Activated naive CD8-positive, alpha-beta T cell (primary cell): ENCODE results near the gene RUSF1.
"Not testable (repeated sequence)": the region's sequence is repeated elsewhere in the genome, so short reads cannot be mapped to it uniquely, and the experiment has no call there.

Experiments
- H3K27ac Mint-ChIP-seq: one replicate; pipeline ENCODE4 v1.8.0; 2021; ENCODE audit warnings: mixed read lengths
- H3K27me3 Mint-ChIP-seq: one replicate; pipeline ENCODE4 v1.8.0; 2021; ENCODE audit warnings: mixed read lengths
- H3K36me3 Mint-ChIP-seq: one replicate; pipeline ENCODE4 v1.8.0; 2021; ENCODE audit warnings: mixed read lengths
- H3K4me1 Mint-ChIP-seq: one replicate; pipeline ENCODE4 v1.8.0; 2021; ENCODE audit warnings: low read depth, mixed read lengths
- H3K4me3 Mint-ChIP-seq: one replicate; pipeline ENCODE4 v1.8.0; 2021; ENCODE audit warnings: mild to moderate bottlenecking, mixed read lengths
- H3K9me3 Mint-ChIP-seq: one replicate; pipeline ENCODE4 v1.8.0; 2021; ENCODE audit warnings: low read depth, mixed read lengths

The RUSF1 gene

DNA sequence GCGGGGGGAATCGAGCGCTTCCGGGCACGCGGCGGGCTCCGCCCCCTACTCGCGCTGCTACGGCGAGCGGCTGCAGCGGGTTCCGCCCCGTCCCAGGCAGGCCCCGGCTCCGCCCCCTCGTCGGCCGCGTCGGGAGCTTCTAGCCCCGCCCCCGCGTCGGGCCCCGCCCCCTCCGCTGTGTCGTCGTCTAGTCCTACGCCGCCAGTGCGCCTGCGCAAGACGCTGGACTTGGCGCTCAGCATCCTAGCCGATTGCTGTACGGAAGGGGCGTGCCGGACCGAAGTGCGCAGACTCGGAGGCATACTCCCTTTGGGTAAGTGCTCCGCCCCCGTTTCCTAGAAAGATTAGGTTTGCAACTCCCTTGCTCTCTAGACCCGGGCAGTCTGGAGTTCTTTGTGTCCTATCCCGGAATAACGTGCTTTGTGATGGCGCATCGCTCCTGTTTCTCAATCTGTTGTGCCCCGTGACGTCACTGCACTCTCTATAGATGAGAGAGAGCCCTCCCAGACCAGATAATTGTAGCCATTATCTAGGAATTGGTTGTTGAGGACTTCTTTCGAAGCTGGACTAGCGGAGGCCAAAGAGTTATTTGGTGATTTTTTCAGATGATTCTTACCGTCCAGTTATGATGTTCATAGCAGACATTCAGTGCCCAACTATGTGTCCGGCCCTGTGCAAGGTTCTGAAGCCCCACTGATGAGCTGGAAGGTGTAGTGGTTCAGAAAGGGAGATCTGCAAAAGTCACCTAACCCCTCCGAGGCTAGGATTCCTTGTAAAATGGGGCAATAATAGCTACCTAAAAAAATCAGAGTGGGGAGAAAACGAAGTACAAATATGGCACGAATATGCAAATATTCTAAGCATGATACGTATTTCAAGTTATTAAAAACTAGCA is 48.3 kb downstream of the RUSF1 start:
- no peaks in the 10 kb centered on the region for H3K27me3 Mint-ChIP-seq
- H3K4me3 Mint-ChIP-seq, result peak overlapping the region; percentile 95
- peaks cover 41% of the 10 kb centered on the region for H3K4me1 Mint-ChIP-seq
- peak overlapping the region; percentile 94 for H3K27ac Mint-ChIP-seq
- peaks cover 6% of the 10 kb centered on the region for H3K36me3 Mint-ChIP-seq
- H3K9me3 Mint-ChIP-seq, result no peaks in the 10 kb centered on the region

DNA sequence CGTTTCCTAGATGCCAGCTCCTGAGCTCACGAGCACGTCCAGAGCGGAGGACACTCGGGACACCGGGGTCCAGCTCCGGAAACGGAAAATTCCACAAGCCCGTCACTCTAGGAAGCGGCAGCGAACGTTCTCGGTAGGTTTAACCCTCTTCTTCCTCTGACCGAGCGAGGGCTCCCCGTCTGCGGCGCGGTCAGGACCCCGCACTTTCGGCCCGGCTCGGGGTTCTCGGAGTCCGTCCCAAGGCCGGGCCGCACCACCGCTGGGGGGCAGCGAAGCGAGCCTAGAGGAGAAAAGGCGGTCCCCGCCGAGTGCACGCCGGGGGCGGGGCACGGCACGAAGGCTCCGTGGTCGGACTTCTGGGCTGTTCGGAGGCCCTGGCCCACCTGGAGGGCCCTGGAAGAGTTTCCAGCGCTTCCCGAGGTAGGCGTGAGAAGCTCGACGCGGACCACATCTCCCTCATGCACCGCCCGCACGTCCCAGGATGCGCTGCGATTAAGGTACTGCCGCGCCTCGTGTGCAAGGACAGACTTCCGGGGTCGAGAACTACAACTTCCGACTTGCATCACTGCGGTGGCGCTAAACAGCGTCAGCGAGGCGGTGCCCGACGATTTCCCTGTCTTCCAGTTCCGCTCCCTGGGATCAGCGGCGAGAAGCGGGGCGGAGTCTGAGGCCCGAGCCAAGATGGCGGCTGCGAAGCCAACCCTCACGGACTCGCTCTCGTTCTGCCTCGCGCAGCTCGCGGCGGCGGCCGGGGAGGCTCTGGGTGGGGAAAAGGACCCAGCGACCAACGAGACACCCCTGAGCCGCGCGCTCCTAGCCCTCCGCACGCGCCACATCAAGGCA is 49.1 kb downstream of the RUSF1 start, which contains the start of gene ARMC5:
ARMC5 (plus strand) TSS at position 658 of the 843 bp plus-strand sequence; CDS start at position 682, 24 bp downstream.
- Mint-ChIP-seq H3K4me3 (peak within 1 kb of the TSS; percentile 95), H3K27ac (peak within 1 kb of the TSS; percentile 94), H3K4me1 (peaks cover 42% of the 10 kb centered on the region), H3K36me3 (peaks cover 6% of the 10 kb centered on the region), H3K9me3 (no peaks in the 10 kb centered on the region), H3K27me3 (no peaks in the 10 kb centered on the region)

DNA sequence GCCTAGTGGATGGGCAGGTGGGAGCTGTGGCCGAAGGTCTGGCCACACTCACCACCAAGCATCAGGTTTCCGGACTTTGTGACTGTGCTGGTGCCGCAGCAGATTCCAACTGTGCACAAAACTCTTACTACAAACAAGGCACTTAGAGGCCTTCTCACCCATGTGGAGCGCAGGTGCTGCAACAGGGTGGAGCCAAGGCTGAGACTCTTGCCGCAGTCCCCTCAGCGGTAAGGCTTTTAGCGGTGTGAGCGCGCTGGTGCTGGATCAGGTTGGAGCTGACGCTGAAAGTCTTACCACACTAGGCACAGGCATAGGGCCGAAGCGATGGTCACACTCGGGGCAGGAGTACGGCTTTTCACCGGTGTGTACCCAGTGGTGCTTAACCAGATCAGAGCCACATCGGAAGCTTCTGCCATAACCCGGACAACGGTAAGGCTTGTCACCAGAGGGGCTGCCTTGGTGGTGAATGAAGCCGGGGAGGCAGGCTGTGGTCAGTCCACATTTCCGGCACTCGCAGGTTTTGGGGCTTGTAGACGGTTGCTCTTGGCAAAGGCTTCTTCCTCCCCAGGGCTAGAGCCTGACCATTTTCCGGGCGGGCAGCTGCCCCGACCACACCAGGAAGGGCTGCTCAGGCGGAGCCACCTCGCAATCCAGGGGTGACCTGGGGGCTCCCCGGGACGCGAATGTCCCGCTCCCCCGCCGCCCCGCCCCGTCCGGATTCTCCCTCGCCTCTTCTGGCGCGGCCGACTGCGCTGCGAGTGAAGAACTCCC is 49.9 kb downstream of the RUSF1 start:
- peak overlapping the region; percentile 94 for H3K27ac Mint-ChIP-seq
- H3K4me1 Mint-ChIP-seq, result peaks cover 48% of the 10 kb centered on the region
- H3K36me3 Mint-ChIP-seq, result peaks cover 2% of the 10 kb centered on the region
- H3K9me3 Mint-ChIP-seq, result no peaks in the 10 kb centered on the region
- H3K4me3 Mint-ChIP-seq, result peak overlapping the region; percentile 95
- no peaks in the 10 kb centered on the region for H3K27me3 Mint-ChIP-seq

DNA sequence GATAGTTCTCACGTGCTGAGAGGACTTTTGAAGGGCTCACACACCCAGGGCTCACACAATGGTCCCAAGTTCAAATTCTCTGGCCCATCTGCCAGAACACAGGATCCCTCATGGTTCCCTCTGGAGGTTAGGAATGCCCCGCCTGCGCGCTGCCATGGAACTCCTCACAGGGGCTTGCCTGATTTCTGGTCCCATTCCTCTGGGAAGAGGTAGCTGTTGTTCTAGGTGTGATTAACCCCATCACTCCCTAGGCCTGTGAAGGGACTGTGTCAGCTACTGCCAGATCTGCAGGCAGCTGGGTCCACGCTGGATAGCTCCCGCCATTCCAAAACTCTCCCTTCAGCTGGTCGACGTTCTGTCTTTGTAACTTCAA is 51.2 kb downstream of the RUSF1 start:
- no peaks in the 10 kb centered on the region for H3K27me3 Mint-ChIP-seq
- H3K4me3 Mint-ChIP-seq, result peak overlapping the region; percentile 95
- H3K36me3 Mint-ChIP-seq, result no peaks in the 10 kb centered on the region
- no peaks in the 10 kb centered on the region for H3K9me3 Mint-ChIP-seq
- H3K27ac Mint-ChIP-seq, result peak overlapping the region; percentile 61
- H3K4me1 Mint-ChIP-seq, result peaks cover 53% of the 10 kb centered on the region

DNA sequence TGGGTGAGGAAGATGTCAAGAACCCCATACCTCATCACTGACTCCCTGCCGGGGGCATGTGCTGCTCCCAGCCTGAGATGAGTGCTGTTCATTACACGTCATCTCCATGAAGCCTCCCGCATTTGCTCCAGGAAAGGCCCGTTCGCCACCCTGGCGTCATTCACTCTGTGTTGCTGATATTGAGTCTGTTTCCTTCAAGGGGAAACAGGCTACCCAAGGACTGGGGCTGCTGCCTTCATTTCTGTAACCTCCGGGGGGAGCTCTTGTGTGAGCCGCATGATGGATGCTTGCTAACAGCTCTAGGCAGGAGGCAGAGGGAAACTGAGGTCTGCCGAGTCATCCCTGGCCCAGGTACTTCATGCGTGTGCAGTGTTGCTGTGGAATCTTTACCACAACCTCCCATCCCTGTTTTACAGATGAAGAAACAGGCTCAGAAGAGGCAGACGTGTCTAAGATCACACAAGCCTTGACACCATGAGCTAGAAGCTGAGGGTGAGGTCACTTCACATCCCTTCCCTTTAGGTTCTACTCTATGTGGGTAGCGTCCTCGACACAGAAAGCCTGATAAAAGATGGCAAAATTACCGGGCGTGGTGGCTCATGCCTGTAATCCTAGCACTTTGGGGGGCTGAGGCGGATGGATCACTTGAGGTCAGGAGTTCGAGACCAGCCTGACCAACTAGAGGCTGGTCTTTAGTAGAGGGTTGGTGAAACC is 52.4 kb downstream of the RUSF1 start:
- Mint-ChIP-seq H3K4me3 (peak overlapping the region; percentile 67), H3K27me3 (no peaks in the 10 kb centered on the region), H3K27ac (peak overlapping the region; percentile 41), H3K36me3 (no peaks in the 10 kb centered on the region), H3K4me1 (peaks cover 53% of the 10 kb centered on the region), H3K9me3 (no peaks in the 10 kb centered on the region)

DNA sequence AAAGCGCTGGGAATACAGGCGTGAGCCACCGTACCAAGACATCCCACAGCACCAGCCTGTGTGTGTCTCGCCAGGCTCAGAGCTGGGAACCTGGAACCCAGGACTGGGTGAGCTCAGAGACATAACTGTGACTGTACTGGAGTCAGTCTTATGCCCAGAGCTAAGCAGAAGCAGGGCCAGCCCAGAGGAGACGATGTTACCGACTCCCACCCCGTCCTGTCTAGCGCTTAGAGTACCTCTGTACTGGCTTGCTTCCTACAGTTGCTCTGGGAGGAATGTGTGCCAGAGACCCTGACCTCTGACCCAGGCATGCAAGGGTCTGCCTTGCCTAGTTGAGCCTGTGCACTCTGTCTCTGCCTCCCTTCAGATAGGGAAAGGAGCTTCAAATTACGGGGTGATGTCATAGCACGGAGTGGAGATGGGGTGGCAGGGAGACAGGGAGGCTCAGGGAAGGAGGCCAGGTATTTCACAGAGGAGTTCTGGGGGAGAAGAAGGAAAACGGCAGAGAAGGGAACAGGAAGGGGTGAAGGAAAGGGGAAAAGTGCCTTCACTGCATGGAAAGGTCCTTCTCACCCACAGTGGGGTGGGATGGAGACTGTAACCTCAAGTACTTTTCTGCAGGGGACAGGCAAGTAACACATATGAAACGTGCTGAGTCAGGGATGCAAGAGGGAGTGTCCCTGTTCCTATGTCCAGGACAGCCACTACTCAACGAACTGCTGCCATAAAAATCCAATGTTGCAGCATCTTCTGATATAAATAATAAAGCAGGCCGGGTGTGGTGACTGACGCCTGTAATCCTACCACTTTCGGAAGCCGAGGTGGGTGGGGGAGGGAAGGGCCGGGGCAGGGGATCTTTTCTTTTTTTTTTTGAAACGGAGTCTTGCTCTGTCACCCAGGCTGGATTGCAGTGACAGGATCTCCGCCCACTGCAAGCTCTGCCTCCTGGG is 54.7 kb downstream of the RUSF1 start:
- H3K36me3 Mint-ChIP-seq, result no peaks in the 10 kb centered on the region
- H3K9me3 Mint-ChIP-seq, result no peaks in the 10 kb centered on the region
- peaks cover 45% of the 10 kb centered on the region for H3K4me1 Mint-ChIP-seq
- H3K4me3 Mint-ChIP-seq, result no peak overlapping the region
- H3K27ac Mint-ChIP-seq, result peak overlapping the region; percentile 83
- H3K27me3 Mint-ChIP-seq, result no peaks in the 10 kb centered on the region

DNA sequence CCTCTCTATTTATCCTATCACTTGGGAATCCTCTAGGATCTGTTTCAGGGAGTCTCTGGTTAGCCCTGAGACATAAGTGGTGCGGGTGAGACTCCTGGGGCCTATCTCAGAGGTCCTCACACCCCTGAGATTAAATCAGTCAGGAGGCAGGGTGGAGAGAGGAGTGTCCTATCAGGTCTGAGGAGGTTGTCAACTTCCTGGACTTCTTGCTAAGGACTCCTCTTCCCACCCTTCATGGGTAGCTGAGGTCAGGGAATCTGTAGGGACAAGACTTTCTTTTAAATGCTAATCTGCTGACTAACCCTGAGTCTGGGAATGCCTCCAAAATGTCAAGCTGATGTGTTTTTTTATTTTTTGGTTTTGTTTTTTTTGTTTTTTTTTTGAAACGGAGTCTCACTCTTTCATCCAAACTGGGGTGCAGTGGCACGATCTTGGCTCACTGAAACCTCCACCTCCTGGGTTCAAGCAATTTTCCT is 55.5 kb downstream of the RUSF1 start:
- no peak overlapping the region for H3K4me3 Mint-ChIP-seq
- H3K36me3 Mint-ChIP-seq, result no peaks in the 10 kb centered on the region
- H3K9me3 Mint-ChIP-seq, result no peaks in the 10 kb centered on the region
- peak overlapping the region; percentile 41 for H3K27ac Mint-ChIP-seq
- no peaks in the 10 kb centered on the region for H3K27me3 Mint-ChIP-seq
- peaks cover 39% of the 10 kb centered on the region for H3K4me1 Mint-ChIP-seq

DNA sequence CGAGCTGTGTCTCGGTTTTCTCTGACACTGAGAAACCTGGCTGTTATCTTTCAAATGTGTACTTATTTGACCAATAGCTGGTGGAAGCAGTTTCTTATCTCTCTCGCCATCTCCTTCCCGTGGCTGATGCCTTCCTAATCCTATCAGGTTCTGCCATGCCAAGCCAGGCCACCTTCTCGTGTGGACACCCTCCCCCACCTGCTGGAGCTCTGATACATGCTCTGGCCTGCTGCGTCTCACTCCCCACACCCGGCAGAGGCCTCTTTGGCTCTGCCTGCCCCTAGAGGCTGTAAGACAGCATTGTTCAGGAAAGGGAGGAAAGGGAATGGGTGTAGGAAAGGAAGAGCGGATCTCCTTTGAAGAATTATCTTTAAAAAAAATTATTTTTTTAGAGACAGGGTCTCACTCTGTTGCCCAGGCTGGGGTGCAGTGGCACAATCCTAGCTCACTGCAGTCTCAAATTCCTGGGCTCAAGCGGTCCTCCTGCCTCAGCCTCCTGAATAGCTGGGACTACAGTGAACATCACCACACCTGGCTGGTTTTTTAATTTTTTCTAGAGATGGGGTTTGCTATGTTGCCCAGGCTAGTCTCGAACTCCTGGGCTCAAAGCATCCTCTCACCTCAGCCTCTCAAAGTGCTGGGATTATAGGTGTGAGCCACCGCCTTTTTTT is 56.4 kb downstream of the RUSF1 start:
- H3K36me3 Mint-ChIP-seq, result no peaks in the 10 kb centered on the region
- no peaks in the 10 kb centered on the region for H3K27me3 Mint-ChIP-seq
- no peaks in the 10 kb centered on the region for H3K9me3 Mint-ChIP-seq
- peaks cover 35% of the 10 kb centered on the region for H3K4me1 Mint-ChIP-seq
- no peak overlapping the region for H3K27ac Mint-ChIP-seq
- no peak overlapping the region for H3K4me3 Mint-ChIP-seq

DNA sequence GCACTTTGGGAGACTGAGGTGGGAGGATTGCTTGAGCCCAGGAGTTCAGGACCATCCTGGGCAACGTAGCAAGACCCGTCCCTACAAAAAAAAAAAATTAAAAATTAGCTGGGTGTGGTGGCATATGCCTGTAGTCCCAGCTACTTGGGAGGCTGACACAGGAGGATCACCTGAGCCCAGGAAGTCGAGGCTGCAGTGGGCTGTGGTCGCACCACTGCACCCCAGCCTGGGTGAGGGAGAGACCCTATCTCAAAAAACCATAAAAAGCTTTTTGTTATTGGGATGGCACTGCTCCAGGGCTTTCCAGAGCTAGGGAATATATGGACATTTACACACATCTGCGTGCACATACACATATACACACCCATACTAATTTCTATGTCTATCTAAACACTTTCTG is 57.0 kb downstream of the RUSF1 start:
- no peaks in the 10 kb centered on the region for H3K27me3 Mint-ChIP-seq
- H3K4me3 Mint-ChIP-seq, result no peak overlapping the region
- no peak overlapping the region for H3K27ac Mint-ChIP-seq
- no peaks in the 10 kb centered on the region for H3K9me3 Mint-ChIP-seq
- H3K4me1 Mint-ChIP-seq, result peaks cover 31% of the 10 kb centered on the region
- no peaks in the 10 kb centered on the region for H3K36me3 Mint-ChIP-seq

DNA sequence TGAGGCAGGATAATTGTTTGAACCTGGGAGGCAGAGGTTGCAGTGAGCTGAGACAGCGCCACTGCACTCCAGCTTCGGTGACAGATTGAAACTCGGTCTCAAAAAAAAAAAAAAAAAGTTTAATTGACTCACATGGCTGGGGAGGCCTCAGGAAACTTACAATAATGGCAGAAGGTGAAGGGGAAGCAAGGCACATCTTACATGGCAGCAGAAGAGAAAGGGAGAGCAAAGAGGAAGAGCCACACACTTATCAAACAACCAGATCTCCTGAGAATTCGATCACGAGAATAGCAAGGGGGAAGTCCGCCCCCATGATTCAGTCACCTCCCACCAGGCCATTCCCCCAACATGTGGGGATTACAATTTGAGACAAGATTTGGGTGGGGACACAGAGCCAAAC is 62.3 kb downstream of the RUSF1 start:
- H3K27me3 Mint-ChIP-seq, H3K9me3 Mint-ChIP-seq, H3K4me3 Mint-ChIP-seq, H3K4me1 Mint-ChIP-seq, H3K27ac Mint-ChIP-seq, H3K36me3 Mint-ChIP-seq: not testable (repeated sequence)

DNA sequence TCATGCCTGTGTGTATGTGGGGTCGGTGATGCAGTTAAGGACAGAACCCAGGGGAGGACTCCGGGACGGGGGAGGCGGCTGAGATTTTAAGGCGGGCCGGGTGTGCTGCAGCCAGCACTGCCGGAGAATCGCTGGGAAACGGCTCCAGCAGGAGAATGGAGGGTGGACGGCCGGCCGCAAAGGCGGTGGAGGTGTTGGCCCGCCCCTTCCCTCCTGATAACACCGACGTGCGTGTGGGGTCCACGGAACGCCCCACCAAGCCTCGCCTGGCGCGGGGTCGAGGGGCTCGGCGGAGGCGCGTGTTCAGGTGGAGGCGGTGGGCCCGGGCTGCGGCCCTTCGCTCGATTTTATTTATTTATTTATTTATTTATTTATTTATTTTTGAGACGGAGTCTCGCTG is 66.2 kb downstream of the RUSF1 start:
- H3K4me1 Mint-ChIP-seq, result peaks cover 5% of the 10 kb centered on the region
- H3K27me3 Mint-ChIP-seq, result no peaks in the 10 kb centered on the region
- peak overlapping the region; percentile 84 for H3K4me3 Mint-ChIP-seq
- H3K27ac Mint-ChIP-seq, result peak overlapping the region; percentile 37
- no peaks in the 10 kb centered on the region for H3K9me3 Mint-ChIP-seq
- no peaks in the 10 kb centered on the region for H3K36me3 Mint-ChIP-seq

DNA sequence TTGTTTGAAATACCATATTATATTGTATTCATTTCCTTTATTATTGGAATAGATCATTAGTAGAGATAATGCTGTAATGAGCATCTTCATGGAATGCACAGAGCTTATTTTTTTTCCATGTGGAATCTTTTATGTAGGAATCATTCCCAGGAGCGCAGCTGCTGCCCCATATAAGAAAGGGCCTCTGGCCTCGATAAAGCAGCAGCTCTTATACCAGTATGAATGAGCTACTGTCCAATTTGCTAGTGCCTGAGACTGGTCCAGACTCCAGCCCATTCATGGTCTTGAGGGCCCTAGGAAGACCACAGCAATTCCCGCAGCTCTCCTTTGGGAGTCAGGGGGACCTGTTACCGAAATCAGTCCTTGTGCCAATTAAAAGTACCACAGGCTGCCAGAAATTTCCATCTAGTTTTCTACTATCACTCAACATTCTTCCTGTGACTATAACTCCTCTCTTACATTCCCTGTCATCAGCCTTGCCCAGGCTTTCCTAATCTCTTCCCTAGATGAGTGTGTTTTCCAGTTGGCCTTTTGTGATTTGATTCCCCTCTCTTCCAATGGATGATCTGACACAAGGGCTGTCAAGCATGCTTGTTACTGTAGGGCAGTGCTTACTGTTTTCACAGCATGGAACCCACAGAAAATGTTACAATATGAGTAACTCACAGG is 67.5 kb downstream of the RUSF1 start:
- Mint-ChIP-seq H3K36me3 (no peaks in the 10 kb centered on the region), H3K27ac (no peak overlapping the region), H3K9me3 (no peaks in the 10 kb centered on the region), H3K27me3 (no peaks in the 10 kb centered on the region), H3K4me1 (peaks cover 5% of the 10 kb centered on the region), H3K4me3 (peak overlapping the region; percentile 0)
